RWPE2 (cell line): ENCODE results near the gene SLC16A5.

Experiments
- ATAC-seq: fragments of 200-7000 bp; cut with Tn5 transposase; 3 replicates; pipeline ENCODE4 v1.9.1; 2021; ENCODE audit warnings: low read depth
- DNase-seq: peaks from one replicate; pipeline ENCODE4 v3.0.0-alpha.2; 2020; ENCODE audit warnings: low spot score
- H3K27ac ChIP-seq: fragments of 450-650 bp; 2 replicates; pipeline ENCODE4 v1.5.1; 2017; ENCODE audit warnings: mild to moderate bottlenecking; ENCODE audit not compliant: poor library complexity, severe bottlenecking
- H3K27me3 ChIP-seq: fragments of 250-450 bp; sonication (Bioruptor Pico); 2 replicates; pipeline ENCODE4 v1.5.1; 2021; ENCODE audit warnings: mild to moderate bottlenecking, moderate library complexity; ENCODE audit not compliant: insufficient read depth, poor library complexity, severe bottlenecking
- H3K36me3 ChIP-seq: fragments of 250-450 bp; sonication (Bioruptor Pico); 2 replicates; pipeline ENCODE4 v1.5.1; 2020; ENCODE audit warnings: low read depth, mild to moderate bottlenecking, moderate library complexity
- H3K4me1 ChIP-seq: fragments of 250-450 bp; sonication (Bioruptor Pico); 2 replicates; pipeline ENCODE4 v1.5.1; 2021; ENCODE audit warnings: mild to moderate bottlenecking, moderate library complexity; ENCODE audit not compliant: insufficient read depth, poor library complexity, severe bottlenecking
- H3K4me3 ChIP-seq: fragments of 250-450 bp; sonication (Bioruptor Pico); 2 replicates; pipeline ENCODE4 v1.5.1; 2021; ENCODE audit warnings: mild to moderate bottlenecking, moderate library complexity; ENCODE audit not compliant: severe bottlenecking
- H3K9me3 ChIP-seq: fragments of 250-450 bp; sonication (Bioruptor Pico); 2 replicates; pipeline ENCODE4 v1.5.1; 2021; ENCODE audit warnings: mild to moderate bottlenecking, moderate library complexity; ENCODE audit not compliant: severe bottlenecking
- CTCF ChIP-seq: fragments of 450-650 bp; IDR thresholded peaks from one replicate; pipeline ENCODE4 v1.5.1; 2017; ENCODE audit warnings: mild to moderate bottlenecking, moderate library complexity; ENCODE audit not compliant: poor library complexity, severe bottlenecking

Gene SLC16A5

GRCh38 chr17:75064460-75064859 lies 23.3 kb upstream of the SLC16A5 start:
- ATAC-seq (no peak), DNase-seq (no peak)
- Histone ChIP-seq H3K27me3 (no peaks in the 10 kb centered on the region), H3K36me3 (peaks cover 44% of the 10 kb centered on the region), H3K27ac (no peak overlapping the region), H3K4me3 (no peak overlapping the region), H3K9me3 (no peaks in the 10 kb centered on the region), H3K4me1 (no peaks in the 10 kb centered on the region)
- TF ChIP-seq CTCF = no peak

GRCh38 chr17:75064867-75065561 lies 22.7 kb upstream of the SLC16A5 start:
- H3K36me3 ChIP-seq = peaks cover 39% of the 10 kb centered on the region
- ATAC-seq = no peak
- H3K27me3 ChIP-seq = no peaks in the 10 kb centered on the region
- no peaks in the 10 kb centered on the region for H3K4me1 ChIP-seq
- DNase-seq = no peak
- TF ChIP-seq CTCF = no peak
- no peaks in the 10 kb centered on the region for H3K9me3 ChIP-seq
- no peak overlapping the region for H3K4me3 ChIP-seq
- H3K27ac ChIP-seq = no peak overlapping the region

GRCh38 chr17:75065562-75066151 lies 22.1 kb upstream of the SLC16A5 start:
- DNase-seq (no peak), ATAC-seq (no peak)
- Histone ChIP-seq H3K9me3 (no peaks in the 10 kb centered on the region), H3K36me3 (peaks cover 32% of the 10 kb centered on the region), H3K4me1 (no peaks in the 10 kb centered on the region), H3K27me3 (no peaks in the 10 kb centered on the region), H3K27ac (no peak overlapping the region), H3K4me3 (no peak overlapping the region)
- TF ChIP-seq CTCF = no peak

GRCh38 chr17:75067856-75068255 lies 19.9 kb upstream of the SLC16A5 start:
- ATAC-seq = peak; percentile 47; the same call in 2 of the 3 replicates
- Histone ChIP-seq H3K27me3 (no peaks in the 10 kb centered on the region), H3K27ac (no peak overlapping the region), H3K36me3 (peaks cover 16% of the 10 kb centered on the region), H3K4me1 (no peaks in the 10 kb centered on the region), H3K4me3 (no peak overlapping the region), H3K9me3 (no peaks in the 10 kb centered on the region)
- TF ChIP-seq CTCF = no peak
- no peak for DNase-seq

- H3K27me3 ChIP-seq = no peaks in the 10 kb centered on the region
- no peak for ATAC-seq
- DNase-seq = no peak
- TF ChIP-seq CTCF = no peak
- no peak overlapping the region for H3K27ac ChIP-seq
- no peaks in the 10 kb centered on the region for H3K4me1 ChIP-seq
- no peak overlapping the region for H3K4me3 ChIP-seq
- H3K9me3 ChIP-seq = no peaks in the 10 kb centered on the region
- peaks cover 7% of the 10 kb centered on the region for H3K36me3 ChIP-seq
Measured at GRCh38 chr17:75068750-75069149, 19.0 kb upstream of the SLC16A5 start.
